ENCODE results near the gene OR2T27. TPM values are rescaled to one million over a fixed set of nuclear protein-coding genes. Genes with fewer than 3 reads are reported as not detected.

The OR2T27 gene
- total RNA-seq, 1 experiment from 2014 or later: not detected

DNA sequence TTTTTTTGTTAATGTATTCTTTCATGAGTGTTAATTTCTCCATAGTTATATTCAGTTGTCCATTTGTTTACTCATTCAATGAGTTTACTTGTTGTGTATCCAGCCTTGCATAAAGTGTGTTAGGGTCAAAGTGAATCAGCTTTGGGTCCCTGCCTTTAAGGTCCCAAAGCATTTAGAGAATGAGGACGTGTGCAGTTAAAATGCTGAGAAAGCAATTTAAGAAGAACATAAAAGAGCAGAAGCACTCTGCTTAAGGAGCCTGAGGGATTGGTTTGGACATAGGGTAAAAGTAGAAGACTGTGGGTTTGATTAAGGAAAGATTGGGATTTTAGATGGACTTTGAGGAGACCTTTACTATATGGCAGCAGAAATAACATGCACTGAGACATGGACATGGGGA, 43.8 kb upstream of the OR2T27 start:
- H3K9me3 Mint-ChIP-seq (ENCODE audit: unreplicated experiment): peaks cover 10% of the 10 kb centered on the region
- intact Hi-C loops (cut with micrococcal nuclease; ENCODE audit: unreplicated experiment): no loop called here

DNA sequence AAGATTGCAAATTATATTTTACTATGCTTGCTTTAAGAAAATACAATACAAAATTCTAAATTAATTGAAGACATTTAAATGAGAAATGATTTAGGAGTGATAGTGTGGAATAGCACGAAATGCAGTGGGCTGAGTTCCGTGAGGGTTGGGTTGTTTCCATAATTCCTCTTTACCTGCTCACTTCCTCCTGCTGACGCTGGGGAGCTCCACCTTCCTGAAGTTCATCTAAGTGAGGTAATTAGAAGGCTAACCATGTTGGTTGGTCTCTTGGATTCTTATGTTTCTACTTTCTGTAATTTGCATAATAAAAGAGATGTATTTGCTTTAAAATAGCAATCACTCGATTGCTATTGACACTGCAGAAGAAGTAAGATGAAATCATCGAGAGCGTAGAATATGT, 42.6 kb upstream of the OR2T27 start:
- CTCF ChIA-PET: no interaction called here
- H3K27ac Mint-ChIP-seq (ENCODE audit: unreplicated experiment): no peak overlapping the region
- no peaks in the 10 kb centered on the region for H3K36me3 Mint-ChIP-seq (ENCODE audit: insufficient read depth, unreplicated experiment)
- no TSS peak for BruUV-seq (replicated peaks)
- TF ChIP-seq, protein P1, sequence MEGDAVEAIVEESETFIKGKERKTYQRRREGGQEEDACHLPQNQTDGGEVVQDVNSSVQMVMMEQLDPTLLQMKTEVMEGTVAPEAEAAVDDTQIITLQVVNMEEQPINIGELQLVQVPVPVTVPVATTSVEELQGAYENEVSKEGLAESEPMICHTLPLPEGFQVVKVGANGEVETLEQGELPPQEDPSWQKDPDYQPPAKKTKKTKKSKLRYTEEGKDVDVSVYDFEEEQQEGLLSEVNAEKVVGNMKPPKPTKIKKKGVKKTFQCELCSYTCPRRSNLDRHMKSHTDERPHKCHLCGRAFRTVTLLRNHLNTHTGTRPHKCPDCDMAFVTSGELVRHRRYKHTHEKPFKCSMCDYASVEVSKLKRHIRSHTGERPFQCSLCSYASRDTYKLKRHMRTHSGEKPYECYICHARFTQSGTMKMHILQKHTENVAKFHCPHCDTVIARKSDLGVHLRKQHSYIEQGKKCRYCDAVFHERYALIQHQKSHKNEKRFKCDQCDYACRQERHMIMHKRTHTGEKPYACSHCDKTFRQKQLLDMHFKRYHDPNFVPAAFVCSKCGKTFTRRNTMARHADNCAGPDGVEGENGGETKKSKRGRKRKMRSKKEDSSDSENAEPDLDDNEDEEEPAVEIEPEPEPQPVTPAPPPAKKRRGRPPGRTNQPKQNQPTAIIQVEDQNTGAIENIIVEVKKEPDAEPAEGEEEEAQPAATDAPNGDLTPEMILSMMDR (IDR thresholded peaks at IDR 0.05; ENCODE audit: insufficient read depth in 1 of 2, low read depth in 1 of 2, low read length in 1 of 2, severe bottlenecking in 1 of 2, unreplicated experiment in 1 of 2): no peak
- POLR2A ChIA-PET: no interaction called here
- Histone ChIP-seq H3K4me3 (ENCODE audit: low read depth, low read length) (no peak overlapping the region), H3K4me1 (no peaks in the 10 kb centered on the region), H3K9me3 (no peaks in the 10 kb centered on the region), H3K36me3 (ENCODE audit: control insufficient read depth, insufficient read depth, low read length) (no peaks in the 10 kb centered on the region), H3K27me3 (replicated peaks; ENCODE audit: control insufficient read depth, insufficient read depth, low read length) (no peaks in the 10 kb centered on the region)
- intact Hi-C loops (cut with micrococcal nuclease; ENCODE audit: unreplicated experiment): loop anchor here (2.0 kb wide), 1 partner anchor 79 kb away; no protein-coding TSS in a partner anchor
- H3K4me3 Mint-ChIP-seq (ENCODE audit: unreplicated experiment): no peak overlapping the region
- no peaks in the 10 kb centered on the region for H3K4me1 Mint-ChIP-seq (ENCODE audit: low read depth, unreplicated experiment)
- no peaks in the 10 kb centered on the region for H3K27me3 Mint-ChIP-seq (ENCODE audit: insufficient read depth, unreplicated experiment)
- DNase-seq: no peak
- peaks cover 10% of the 10 kb centered on the region for H3K9me3 Mint-ChIP-seq (ENCODE audit: unreplicated experiment)

More for the DNA sequence above, 43.8 kb upstream of the OR2T27 start:
- no TSS peak for BruUV-seq (replicated peaks)
- POLR2A ChIA-PET: no interaction called here
- no peaks in the 10 kb centered on the region for H3K27me3 Mint-ChIP-seq (ENCODE audit: insufficient read depth, unreplicated experiment)
- no peaks in the 10 kb centered on the region for H3K36me3 ChIP-seq (ENCODE audit: control insufficient read depth, insufficient read depth, low read length)
- TF ChIP-seq, protein P1 (IDR thresholded peaks at IDR 0.05; ENCODE audit: insufficient read depth in 1 of 2, low read depth in 1 of 2, low read length in 1 of 2, severe bottlenecking in 1 of 2, unreplicated experiment in 1 of 2): no peak
- no peaks in the 10 kb centered on the region for H3K9me3 ChIP-seq
- no peaks in the 10 kb centered on the region for H3K4me1 ChIP-seq
- H3K36me3 Mint-ChIP-seq (ENCODE audit: insufficient read depth, unreplicated experiment): no peaks in the 10 kb centered on the region
- no peaks in the 10 kb centered on the region for H3K4me1 Mint-ChIP-seq (ENCODE audit: low read depth, unreplicated experiment)
- CTCF ChIA-PET: no interaction called here
- no peak for DNase-seq
- H3K27me3 ChIP-seq (replicated peaks; ENCODE audit: control insufficient read depth, insufficient read depth, low read length): no peaks in the 10 kb centered on the region
- no peak overlapping the region for H3K4me3 ChIP-seq (ENCODE audit: low read depth, low read length)
- no peak overlapping the region for H3K4me3 Mint-ChIP-seq (ENCODE audit: unreplicated experiment)
- no peak overlapping the region for H3K27ac Mint-ChIP-seq (ENCODE audit: unreplicated experiment)

DNA sequence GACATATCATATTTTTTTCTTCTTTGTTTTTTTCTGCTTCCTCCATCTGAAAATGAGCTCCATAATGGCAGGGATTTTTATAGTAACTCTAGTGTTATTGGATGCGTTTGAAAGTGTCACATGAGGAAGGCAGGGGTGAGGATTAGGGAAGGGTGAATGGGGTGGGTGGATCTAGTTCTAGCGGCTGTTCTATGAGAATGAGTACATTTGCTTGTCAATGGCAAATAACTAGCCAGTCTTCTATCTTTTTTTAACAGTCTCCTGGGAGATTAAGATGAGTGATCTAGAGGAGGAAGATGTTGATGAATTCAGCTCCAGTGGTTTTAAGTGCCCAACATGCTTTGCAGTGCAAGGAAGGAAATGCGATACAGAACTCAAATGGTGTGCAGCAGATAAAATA, 41.4 kb upstream of the OR2T27 start:
- TF ChIP-seq, protein P1 (IDR thresholded peaks at IDR 0.05; ENCODE audit: insufficient read depth in 1 of 2, low read depth in 1 of 2, low read length in 1 of 2, severe bottlenecking in 1 of 2, unreplicated experiment in 1 of 2): no peak
- Histone ChIP-seq H3K27me3 (replicated peaks; ENCODE audit: control insufficient read depth, insufficient read depth, low read length) (no peaks in the 10 kb centered on the region), H3K4me1 (no peaks in the 10 kb centered on the region), H3K9me3 (no peaks in the 10 kb centered on the region), H3K4me3 (ENCODE audit: low read depth, low read length) (no peak overlapping the region), H3K36me3 (ENCODE audit: control insufficient read depth, insufficient read depth, low read length) (no peaks in the 10 kb centered on the region)
- Mint-ChIP-seq H3K36me3 (ENCODE audit: insufficient read depth, unreplicated experiment) (no peaks in the 10 kb centered on the region), H3K9me3 (ENCODE audit: unreplicated experiment) (peaks cover 19% of the 10 kb centered on the region), H3K27ac (ENCODE audit: unreplicated experiment) (no peak overlapping the region), H3K4me3 (ENCODE audit: unreplicated experiment) (no peak overlapping the region), H3K4me1 (ENCODE audit: low read depth, unreplicated experiment) (no peaks in the 10 kb centered on the region), H3K27me3 (ENCODE audit: insufficient read depth, unreplicated experiment) (no peaks in the 10 kb centered on the region)
- CTCF ChIA-PET: no interaction called here
- intact Hi-C loops (cut with micrococcal nuclease; ENCODE audit: unreplicated experiment): loop anchor here (1.0 to 2.0 kb wide), 2 partner anchors 78 to 111 kb away; no protein-coding TSS in a partner anchor
- no TSS peak for BruUV-seq (replicated peaks)
- POLR2A ChIA-PET: no interaction called here
- DNase-seq: no peak

All from Caco-2 (cell line).